ENCODE data around the gene DLEC1. TPM values are rescaled to one million over a fixed set of nuclear protein-coding genes. Genes with fewer than 3 reads are reported as not detected.

The DLEC1 gene
- total RNA-seq, 4 donors from 2014 or later, result 1.5 to 2.8 (median 1.9) TPM; not detected in 1

DNA sequence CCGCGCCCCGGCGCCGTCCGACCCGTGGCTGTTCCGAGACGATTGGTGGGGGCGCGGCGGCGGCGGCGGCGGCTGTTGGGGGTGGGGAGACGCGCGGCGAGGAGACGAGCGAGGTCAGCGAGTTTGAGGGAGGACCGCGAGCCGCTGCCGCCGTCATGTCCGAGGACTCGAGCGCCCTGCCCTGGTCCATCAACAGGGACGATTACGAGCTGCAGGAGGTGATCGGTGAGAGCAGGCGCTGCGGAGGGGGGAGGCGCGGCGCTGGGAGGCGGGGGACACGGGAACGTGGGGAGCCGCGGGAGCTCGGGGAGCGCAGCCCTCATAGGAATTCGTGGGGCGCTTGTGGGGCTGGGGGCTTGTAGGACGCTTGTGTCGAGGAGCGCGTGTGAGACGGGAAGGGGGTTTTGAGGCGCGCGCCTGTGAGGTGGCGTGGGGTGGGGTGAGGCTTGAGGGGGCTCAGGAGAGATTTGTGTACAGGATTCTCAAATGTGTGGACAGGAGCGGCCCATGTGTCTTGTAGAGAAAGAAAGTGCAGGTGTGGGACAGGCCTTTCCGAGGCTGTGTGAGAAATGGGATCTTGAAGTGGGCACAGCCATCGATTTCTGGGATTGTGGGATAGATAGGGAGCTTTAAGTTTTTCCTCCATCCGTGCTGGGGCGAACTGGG lies 126.8 kb downstream of the DLEC1 start:
- intact Hi-C loops (cut with DNase I; ENCODE audit: low total_unique reads), result loop anchor here (2.0 kb wide), 1 partner anchor 31 kb away; no protein-coding TSS in a partner anchor
- peak in 1 of 2 donors; percentile 55 for DNase-seq
- no peaks in the 10 kb centered on the region for H3K9me3 ChIP-seq
- H3K27me3 ChIP-seq, result no peaks in the 10 kb centered on the region
- H3K4me1 ChIP-seq, result peaks cover 0 to 4% of the 10 kb centered on the region in 2 donors
- peak overlapping the region; percentile 92 to 95 for H3K27ac ChIP-seq
- no peaks in the 10 kb centered on the region for H3K36me3 ChIP-seq
- TF ChIP-seq POLR2A (IDR thresholded peaks at IDR 0.05), result no peak
- TF ChIP-seq, protein P1, sequence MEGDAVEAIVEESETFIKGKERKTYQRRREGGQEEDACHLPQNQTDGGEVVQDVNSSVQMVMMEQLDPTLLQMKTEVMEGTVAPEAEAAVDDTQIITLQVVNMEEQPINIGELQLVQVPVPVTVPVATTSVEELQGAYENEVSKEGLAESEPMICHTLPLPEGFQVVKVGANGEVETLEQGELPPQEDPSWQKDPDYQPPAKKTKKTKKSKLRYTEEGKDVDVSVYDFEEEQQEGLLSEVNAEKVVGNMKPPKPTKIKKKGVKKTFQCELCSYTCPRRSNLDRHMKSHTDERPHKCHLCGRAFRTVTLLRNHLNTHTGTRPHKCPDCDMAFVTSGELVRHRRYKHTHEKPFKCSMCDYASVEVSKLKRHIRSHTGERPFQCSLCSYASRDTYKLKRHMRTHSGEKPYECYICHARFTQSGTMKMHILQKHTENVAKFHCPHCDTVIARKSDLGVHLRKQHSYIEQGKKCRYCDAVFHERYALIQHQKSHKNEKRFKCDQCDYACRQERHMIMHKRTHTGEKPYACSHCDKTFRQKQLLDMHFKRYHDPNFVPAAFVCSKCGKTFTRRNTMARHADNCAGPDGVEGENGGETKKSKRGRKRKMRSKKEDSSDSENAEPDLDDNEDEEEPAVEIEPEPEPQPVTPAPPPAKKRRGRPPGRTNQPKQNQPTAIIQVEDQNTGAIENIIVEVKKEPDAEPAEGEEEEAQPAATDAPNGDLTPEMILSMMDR (IDR thresholded peaks at IDR 0.05), result no peak
- H3K4me3 ChIP-seq, result peak overlapping the region; percentile 89 to 90

DNA sequence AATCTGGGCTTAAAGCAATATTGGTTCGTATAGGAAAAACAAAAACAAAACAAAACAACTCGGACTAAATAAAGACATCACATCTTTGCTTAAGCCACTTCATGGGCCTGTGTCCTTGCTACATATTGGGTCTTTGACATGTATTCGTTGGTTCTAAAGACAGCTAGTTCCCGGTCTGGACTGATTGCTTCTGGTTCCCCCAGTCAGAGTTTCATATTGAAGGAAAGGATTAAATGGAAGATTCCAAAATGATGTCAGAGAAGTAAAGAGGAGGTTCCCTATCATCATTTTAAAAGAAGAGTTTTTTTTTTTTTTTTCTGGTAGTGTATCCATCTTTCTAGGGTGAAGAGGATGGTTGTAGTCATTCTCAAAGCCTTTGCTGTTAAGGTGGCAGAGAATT lies 128.6 kb downstream of the DLEC1 start:
- intact Hi-C loops (cut with DNase I; ENCODE audit: low total_unique reads), result loop anchor here (2.0 kb wide), 1 partner anchor 33 kb away; no protein-coding TSS in a partner anchor
- no peaks in the 10 kb centered on the region for H3K27me3 ChIP-seq
- H3K9me3 ChIP-seq, result no peaks in the 10 kb centered on the region
- no peak overlapping the region for H3K27ac ChIP-seq
- TF ChIP-seq POLR2A (IDR thresholded peaks at IDR 0.05), result no peak
- TF ChIP-seq, protein P1 (IDR thresholded peaks at IDR 0.05), result no peak
- H3K36me3 ChIP-seq, result no peaks in the 10 kb centered on the region
- peaks cover 0 to 4% of the 10 kb centered on the region in 2 donors for H3K4me1 ChIP-seq
- H3K4me3 ChIP-seq, result no peak overlapping the region
- no peak for DNase-seq

DNA sequence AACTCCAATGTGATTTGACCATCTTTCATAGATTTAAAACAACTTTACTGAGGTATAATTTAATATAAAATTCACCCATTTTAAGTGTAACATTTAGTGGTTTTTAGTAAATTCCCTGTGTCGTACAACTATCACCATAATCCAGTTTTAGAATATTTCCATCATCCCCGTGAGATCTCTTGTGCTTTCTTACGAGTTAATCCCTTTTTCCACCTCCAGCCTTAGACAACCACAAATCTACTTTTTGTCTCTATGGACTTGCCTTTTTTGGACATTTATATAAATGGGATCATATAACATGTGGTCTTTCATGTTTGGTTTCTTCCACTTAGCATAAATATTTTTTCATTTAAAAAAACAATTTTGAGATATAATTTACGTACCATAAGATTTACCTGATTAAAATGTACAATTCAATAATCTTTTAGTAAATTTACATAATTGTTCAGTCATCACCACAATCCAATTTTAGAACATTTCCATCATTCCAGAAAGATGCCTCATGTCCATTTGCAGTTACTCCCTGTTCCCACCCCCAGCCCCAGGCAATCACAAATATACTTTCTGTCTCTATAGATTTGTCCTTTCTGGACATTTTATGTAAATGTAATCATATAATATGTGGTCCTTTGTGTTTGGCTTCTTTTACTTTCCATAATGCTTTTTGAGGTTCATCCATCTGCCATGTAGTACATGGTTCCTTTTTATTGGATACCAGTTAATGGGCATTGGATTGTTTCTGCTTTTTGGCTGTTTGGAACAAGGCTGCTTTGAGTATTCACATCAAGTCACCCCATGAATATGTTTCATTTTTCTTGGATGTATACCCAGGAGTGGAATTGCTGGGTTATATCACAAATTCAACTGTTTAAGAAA lies 129.4 kb downstream of the DLEC1 start:
- no peak overlapping the region for H3K27ac ChIP-seq
- intact Hi-C loops (cut with DNase I; ENCODE audit: low total_unique reads), result no loop called here
- no peaks in the 10 kb centered on the region for H3K27me3 ChIP-seq
- DNase-seq, result no peak
- TF ChIP-seq, protein P1 (IDR thresholded peaks at IDR 0.05), result no peak
- TF ChIP-seq POLR2A (IDR thresholded peaks at IDR 0.05), result no peak
- no peaks in the 10 kb centered on the region for H3K9me3 ChIP-seq
- peaks cover 0 to 4% of the 10 kb centered on the region in 2 donors for H3K4me1 ChIP-seq
- no peaks in the 10 kb centered on the region for H3K36me3 ChIP-seq
- H3K4me3 ChIP-seq, result no peak overlapping the region

DNA sequence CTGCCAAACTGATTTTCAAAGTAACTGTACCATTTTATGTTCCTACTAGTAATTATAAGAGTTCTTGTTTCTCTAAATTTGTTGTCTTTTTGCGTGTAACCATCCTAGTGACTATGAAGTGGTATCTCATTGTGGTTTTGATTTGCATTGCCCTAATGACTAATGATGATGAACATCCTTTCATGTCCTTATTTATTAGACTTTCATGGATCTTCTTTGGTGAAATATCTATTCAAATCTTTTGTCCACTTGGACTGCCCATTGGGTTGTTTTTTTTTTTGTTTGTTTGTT lies 130.0 kb downstream of the DLEC1 start:
- Histone ChIP-seq H3K27ac (no peak overlapping the region), H3K9me3 (no peaks in the 10 kb centered on the region), H3K4me1 (peaks cover 0 to 4% of the 10 kb centered on the region in 2 donors)

More for the DNA sequence above, 130.0 kb downstream of the DLEC1 start:
- intact Hi-C loops (cut with DNase I; ENCODE audit: low total_unique reads), result no loop called here
- TF ChIP-seq, protein P1 (IDR thresholded peaks at IDR 0.05), result no peak
- H3K4me3 ChIP-seq, result no peak overlapping the region
- H3K27me3 ChIP-seq, result no peaks in the 10 kb centered on the region
- H3K36me3 ChIP-seq, result no peaks in the 10 kb centered on the region
- no peak for DNase-seq
